ENCODE data around the gene CMTM6. TPM values are rescaled to one million over a fixed set of nuclear protein-coding genes. Genes with fewer than 3 reads are reported as not detected.

The CMTM6 gene
- polyA plus RNA-seq, 2 of the 4 experiments (the other 2 are of a cell fraction), result 49.5 to 65.6 TPM

Small RNAs within 50 kb of the gene (small RNA-seq; reads per million reads assigned to genes)
- gene MIR548AY, result 0 to 2.8 (median 0.84) reads per million in 6 experiments

Other genes with a start within 250 kb of the CMTM6 start
- gene CMTM7, start 111.0 kb downstream of the CMTM6 start, polyA plus RNA-seq (2011; rRNA removed), result 18.7 and 27.1 TPM in 2 replicates
- gene CMTM7, start 111.0 kb downstream of the CMTM6 start, polyA plus RNA-seq (2017; fragmentation: RNase III; extraction: RNeasy Plus Mini Kit Qiagen cat#74134 plus additional on column Dnase treatment), result 12.9 to 15.3 TPM (median 14.2 TPM) in 3 replicates
- 42.8 and 66.9 TPM in 2 replicates for gene DYNC1LI1, start 68.0 kb upstream of the CMTM6 start, polyA plus RNA-seq (2011; rRNA removed)
- 42.0 to 45.2 TPM (median 42.6 TPM) in 3 replicates for gene DYNC1LI1, start 68.0 kb upstream of the CMTM6 start, polyA plus RNA-seq (2017; fragmentation: RNase III; extraction: RNeasy Plus Mini Kit Qiagen cat#74134 plus additional on column Dnase treatment)
- gene CNOT10, start 182.3 kb upstream of the CMTM6 start, polyA plus RNA-seq (2011; rRNA removed), result 38.7 and 43.2 TPM in 2 replicates
- 23.6 to 28.7 TPM (median 25.6 TPM) in 3 replicates for gene CNOT10, start 182.3 kb upstream of the CMTM6 start, polyA plus RNA-seq (2017; fragmentation: RNase III; extraction: RNeasy Plus Mini Kit Qiagen cat#74134 plus additional on column Dnase treatment)